ENCODE data around the gene DYDC1.
"Not testable (repeated sequence)": the region's sequence is repeated elsewhere in the genome, so short reads cannot be mapped to it uniquely, and the experiment has no call there.

The DYDC1 gene

DNA sequence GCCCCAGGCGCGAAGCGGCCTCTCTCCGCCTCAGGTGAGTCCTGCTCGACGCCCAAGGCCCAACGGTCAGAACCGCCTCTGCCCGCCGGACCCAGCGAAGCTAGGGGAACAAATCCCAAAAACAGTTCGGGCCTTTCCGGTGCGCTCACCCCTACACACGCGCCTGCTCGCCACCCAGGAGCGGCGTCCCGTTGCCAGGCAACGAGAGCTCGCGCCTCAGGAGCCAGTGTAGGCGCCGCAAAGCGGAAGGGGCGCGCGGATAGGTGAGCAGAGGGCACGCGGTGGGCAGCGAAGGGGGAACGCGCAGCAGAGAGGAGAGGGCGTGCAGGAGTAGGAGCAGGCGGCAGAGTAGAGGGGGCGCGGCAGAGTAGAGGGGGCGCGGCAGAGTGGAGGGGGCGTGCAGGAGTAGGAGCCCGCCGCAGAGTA lies at the start of gene DYDC1, which contains the start of gene DYDC2:
DYDC1 (minus strand) TSS at position 193 of the 426 bp plus-strand sequence. CDS start 4,154 bp downstream, outside the sequence.
DYDC2 (plus strand) TSS at position 219 of the 426 bp plus-strand sequence. CDS start 5,663 bp downstream, outside the sequence.
- DNase-seq = peak; percentile 29 to 91 (median 82)

GRCh38 chr10:80406204-80406603 lies 49.6 kb upstream of the DYDC1 start:
- no peak for DNase-seq

DNA sequence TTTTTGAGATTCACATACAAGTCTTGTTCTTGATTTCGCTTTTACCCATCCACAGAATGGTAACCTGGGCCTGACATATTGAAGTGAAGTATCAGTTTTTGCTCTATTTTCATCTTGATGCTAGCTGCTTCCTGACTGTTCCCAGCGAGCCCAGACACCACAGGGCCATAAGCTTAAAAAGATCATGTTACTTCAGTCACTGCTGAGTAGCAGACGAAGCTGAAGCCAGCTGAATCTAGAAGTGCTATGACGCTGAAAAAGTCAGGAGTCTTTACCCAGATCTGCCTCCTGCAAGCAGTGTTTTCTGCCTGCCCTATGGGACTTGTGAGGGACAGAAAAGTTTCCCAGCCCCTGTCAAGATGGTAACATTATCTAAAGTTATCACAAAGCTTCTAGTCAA lies 49.1 kb upstream of the DYDC1 start:
- peak in 1 of 3 experiments; percentile 17 for DNase-seq

- no peak for DNase-seq
These were observed 48.5 kb upstream of the DYDC1 start for GRCh38 chr10:80405035-80405434.

DNA sequence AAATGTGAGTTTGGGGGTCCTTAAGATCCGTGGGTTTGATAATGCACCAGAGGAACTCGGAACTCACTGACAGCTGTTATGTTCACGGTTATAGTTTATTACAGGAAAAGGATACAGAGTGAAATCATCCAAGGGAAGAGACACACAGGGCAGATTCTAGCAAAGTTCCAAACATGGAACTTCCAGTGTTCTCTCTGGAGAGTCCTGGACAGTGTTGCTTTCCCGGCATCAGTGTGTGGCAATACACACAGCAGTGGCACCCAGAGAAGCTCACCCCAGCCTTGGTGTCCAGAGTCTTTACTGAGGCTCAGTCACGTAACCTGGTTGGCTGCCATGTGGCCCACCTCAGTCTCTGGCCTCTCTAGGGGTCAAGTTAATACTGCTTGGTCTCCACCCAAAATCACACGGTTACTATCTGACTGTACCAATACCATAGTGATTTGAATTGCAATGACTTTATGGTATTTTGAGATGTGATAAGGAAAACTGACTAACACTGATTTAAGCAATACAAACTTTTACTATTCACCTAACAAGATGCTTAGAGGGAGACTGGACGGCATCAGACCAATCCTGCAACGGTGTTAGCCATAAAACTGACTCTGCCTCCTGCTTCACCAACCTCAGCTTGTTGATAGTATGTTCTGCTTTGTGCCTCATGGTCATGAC lies 43.7 kb upstream of the DYDC1 start:
- no peak for DNase-seq

GRCh38 chr10:80397014-80397413 lies 40.5 kb upstream of the DYDC1 start:
- DNase-seq = no peak

DNA sequence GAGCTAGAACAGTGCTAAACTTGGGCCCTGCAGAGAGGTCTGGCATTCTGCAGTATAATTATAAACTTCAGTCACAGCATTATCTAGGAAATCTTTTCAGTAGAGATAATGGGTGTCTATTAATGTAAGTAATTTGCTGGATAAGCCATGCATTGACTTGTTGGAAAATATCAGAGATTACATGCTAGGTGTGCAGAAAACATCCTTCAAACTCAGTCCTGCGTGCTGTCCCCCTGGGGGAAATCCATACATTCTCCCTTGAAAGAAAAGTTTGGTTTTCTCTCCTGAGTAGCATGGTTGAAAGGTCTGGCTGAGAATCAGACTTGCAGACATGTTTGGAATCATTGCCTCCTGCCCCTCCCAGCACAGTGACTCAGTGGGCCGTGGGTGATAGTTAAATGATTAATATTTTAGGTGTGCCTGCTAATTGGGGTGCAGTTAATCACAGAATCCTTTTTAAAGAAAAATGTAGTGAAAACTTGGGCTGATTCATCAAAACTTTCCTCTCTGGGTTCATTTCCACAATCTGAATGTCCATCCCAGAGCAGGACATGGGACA lies 37.9 kb upstream of the DYDC1 start:
- no peak for DNase-seq

DNA sequence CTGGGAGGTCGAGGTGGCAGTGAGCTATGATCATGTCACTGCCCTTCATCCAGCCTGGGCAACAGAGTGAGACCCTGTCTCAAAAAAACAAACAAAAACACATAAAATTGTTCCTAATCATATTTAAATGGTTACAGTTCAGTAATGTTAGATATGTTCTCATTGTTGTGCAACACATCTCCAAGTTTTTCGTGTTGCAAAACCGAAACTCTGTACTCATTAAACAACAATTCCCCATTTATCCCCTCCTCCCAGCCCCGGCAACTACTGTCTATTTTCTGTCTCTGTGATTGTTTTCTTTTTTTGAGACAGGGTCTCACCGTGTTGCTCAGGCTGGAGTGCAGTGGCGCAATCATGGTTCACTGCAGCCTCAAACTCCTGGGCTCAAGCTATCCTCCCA lies 35.7 kb upstream of the DYDC1 start:
- DNase-seq = no peak

DNA sequence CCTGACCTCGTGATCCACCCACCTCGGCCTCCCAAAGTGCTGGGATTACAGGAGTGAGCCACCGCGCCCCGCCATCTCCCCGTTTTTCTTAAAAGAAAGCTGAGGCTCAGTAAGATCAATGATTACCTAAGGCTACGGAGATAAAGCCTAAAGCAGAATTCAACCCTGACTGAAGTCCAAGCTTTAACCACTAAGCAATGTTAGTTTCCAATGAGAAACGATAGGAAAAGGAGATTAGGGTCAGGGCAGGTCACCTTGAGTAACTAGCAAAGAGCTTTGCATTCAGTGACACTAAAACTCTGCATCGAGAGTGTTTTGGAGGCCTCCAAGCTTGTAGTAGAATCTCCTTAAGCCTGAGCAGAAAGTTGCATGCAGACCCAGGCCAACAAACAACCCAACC lies 34.2 kb upstream of the DYDC1 start:
- DNase-seq = no peak

- DNase-seq = peak in 2 of 3 experiments; percentile 0 to 31
These were observed 26.4 kb upstream of the DYDC1 start for GRCh38 chr10:80382989-80383388.

GRCh38 chr10:80380185-80380584 lies 23.6 kb upstream of the DYDC1 start:
- no peak for DNase-seq

GRCh38 chr10:80379701-80380100 lies 23.1 kb upstream of the DYDC1 start:
- DNase-seq = no peak

DNA sequence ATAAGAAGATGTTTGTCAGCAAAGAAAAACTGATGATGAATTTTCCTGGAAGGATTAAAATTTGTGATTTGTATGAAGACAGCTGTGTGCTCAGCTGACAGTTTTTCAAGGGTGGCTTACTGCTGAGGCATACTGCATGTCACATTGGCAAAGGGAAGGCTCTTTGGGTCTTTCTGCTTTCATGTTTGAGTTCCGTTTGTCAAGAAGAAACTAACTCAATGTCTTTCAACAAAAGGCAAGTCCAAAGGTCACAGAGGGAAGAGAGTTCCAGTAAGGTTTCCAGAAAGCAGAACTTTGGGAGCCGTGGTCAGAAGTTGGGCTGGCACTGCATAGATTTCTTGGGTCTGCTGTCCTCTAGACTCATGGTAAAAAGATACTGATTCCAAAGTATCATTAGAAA lies 16.9 kb upstream of the DYDC1 start:
- DNase-seq = no peak

DNA sequence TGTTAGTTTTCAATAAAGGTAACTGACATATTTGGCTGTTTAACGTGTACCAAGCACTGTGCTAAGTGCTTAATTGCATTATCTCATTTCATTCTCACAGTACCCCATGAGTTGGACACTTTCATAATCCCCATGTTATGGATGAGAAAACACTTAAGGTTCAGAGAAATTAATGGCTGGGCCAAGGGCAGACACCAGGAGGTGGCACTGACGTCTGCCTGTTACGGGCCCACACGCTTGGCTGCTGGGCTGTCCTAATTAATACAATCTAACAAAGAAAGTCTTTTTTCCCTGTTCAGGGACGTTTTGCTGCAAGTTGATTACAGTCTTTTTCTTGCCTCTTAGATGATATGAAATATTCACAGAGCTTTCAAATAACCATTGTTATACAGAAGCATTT lies 16.1 kb upstream of the DYDC1 start:
- no peak for DNase-seq

- DNase-seq = peak in 1 of 3 experiments; percentile 1
These were observed 14.9 kb upstream of the DYDC1 start for GRCh38 chr10:80371467-80371866.

DNA sequence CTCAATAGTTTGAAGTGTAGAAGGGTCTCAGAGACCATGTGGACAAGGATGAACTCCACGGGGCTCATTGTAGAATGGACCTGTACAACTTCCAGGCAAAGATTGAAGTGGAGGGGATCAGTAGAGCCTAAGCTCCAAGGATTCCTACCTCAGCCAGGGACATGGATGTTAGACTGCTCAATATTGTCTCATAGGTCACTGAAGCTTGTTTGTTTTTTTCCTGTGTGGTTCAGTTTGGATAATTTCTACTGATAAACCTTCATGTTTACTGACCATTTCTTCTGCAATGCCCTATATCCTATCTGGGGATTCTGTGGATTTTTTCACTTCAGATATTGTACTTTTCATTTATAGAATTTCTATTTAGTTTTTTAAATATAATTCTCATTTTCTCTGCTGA lies 9.0 kb upstream of the DYDC1 start:
- DNase-seq = no peak

DNA sequence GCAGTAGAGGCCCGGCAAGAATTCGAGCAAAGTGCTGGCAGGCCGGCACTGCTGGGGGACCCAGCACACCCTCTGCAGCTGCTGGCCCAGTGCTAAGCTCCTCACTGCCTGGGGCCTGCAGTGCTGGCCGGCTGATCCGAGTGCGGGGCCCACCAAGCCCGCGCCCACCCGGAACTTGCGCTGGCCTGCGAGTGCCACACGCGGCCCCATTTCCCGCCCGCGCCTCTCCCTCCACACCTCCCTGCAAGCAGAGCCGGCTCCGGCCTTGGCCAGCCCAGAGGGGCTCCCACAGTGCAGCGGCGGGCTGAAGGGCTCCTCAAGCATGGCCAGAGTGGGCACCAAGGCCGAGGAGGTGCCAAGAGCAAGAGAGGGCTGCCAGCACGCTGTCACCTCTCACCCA lies 3.1 kb upstream of the DYDC1 start:
- DNase-seq = no peak

GRCh38 chr10:80358925-80359324 lies 2.4 kb upstream of the DYDC1 start:
- DNase-seq = not testable (repeated sequence)

DNA sequence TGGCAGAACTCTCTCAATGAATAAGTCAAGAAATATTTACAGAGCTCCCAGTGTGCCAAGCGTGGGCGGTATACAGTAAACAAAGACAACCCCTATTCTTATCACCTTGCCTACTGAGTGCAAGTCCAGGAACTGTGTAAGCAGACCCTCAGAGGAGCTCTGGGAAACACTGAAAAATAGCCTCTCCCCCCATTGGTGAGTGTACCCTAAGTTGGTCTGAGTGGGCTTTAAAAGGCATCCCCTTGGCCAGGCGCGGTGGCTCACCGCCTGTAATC lies 1.2 kb upstream of the DYDC1 start:
- no peak for DNase-seq

DNA sequence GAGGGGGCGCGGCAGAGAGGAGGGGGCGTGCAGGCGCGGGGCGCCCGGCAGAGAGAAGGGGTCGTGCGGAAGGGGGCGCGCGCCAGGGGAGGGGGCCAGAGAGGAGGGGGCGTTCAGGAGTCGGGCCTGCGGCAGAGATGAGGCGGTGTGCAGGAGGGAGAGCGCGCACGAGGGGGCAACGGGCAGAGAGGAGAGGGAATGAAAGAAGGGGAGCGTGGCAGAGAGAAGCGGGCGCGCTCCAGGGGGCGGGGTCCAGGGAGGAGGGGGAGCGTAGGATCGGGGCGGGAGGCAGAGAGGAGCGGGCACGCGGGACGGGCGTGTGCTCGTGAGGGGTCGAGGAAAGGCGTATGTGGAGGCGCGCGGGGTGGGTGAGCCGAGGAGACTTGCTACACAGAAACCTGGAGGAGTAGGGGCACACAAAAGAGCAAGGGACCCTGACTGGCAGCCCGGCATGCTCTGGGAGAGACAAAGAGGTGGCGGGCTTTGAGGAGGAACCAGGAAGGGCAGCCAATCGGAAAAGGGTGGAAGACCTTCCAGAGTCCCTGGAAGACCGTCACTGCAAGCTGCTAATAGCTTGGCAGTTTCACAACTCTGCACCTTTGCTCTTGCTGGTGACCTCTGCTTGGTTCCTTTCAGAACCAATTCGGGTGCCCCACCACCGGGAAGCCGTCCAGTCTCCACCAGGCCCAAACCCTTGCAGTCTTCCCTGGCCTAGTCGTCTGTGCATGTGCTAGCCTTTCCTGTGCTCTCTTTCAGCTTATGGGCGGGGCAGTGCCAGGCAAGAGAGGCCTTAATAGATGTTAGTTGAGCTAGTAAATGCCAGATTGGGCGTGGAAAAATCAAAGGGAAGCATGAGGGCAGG lies 665 bp upstream of the DYDC1 start:
- DNase-seq = peak in 2 of 3 experiments; percentile 71 to 79

GRCh38 chr10:80351220-80351619 lies 5.3 kb downstream of the DYDC1 start:
- peak in 1 of 3 experiments; percentile 26 for DNase-seq

GRCh38 chr10:80350251-80350650 lies 6.3 kb downstream of the DYDC1 start:
- no peak for DNase-seq

DNA sequence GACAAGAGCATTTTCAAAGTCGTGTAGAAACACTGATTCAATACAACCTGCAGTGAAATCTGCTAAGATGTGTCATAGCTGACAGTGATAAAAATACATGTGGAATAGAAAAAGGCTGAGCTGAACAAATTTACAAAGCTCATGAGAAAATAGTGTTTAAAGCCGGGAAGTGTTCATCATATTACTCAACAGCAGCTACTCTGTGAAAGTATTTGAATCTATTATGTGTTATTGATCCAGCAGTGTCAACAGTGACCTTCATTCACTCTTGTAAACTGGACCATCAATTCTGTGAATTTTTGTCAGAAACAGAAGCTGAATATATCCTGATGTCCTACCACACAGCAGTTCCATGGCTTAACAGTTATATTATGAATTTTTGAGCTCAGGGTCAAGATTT lies 11.6 kb downstream of the DYDC1 start:
- no peak for DNase-seq

DNA sequence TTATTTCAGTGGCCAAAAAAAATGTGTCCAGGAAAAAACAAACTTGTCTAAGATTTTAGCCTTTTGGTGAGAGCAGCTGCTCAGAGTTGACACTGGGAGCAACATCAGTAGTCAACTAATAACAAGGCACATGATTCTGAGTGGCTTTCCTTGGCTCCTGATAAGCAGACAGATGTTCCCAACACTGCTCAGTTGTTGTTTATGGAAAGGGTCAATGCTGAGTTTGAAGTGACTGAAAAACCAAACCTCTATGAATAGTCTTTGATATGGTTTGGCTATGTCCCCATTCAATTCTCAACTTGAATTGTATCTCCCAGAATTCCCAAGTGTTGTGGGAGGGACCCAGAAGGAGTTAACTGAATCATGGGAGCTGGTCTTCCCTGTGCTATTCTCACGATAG lies 12.3 kb downstream of the DYDC1 start:
- DNase-seq = no peak

Data from NCI-H1417 (cell line).